Right lobe of liver (tissue), 6 donors: Measurements from ENCODE around the gene NPR1. TPM values are rescaled to one million over a fixed set of nuclear protein-coding genes. Genes with fewer than 3 reads are reported as not detected.
"Not testable (repeated sequence)": the region's sequence is repeated elsewhere in the genome, so short reads cannot be mapped to it uniquely, and the experiment has no call there.

Experiments
- ATAC-seq, 4 donors: fragments of 200-7000 bp; cut with Tn5 transposase; one replicate each; pipeline ENCODE4 v1.9.1; 2020; ENCODE audit warnings: mild to moderate bottlenecking in 4 of 4, moderate library complexity in 4 of 4
- DNase-seq, 3 donors: peaks; one replicate each; pipeline ENCODE4 v3.0.0-alpha.2; 2020
- H3K27ac ChIP-seq, 3 donors: fragments of 200-600 bp; one replicate each; pipeline ENCODE4 v1.8.0; 2022
- H3K27me3 ChIP-seq, 2 donors: fragments of 200-600 bp; one replicate each; pipeline ENCODE4 v1.8.0; 2022
- H3K36me3 ChIP-seq, 4 donors: fragments of 200-600 bp; sonication (generic) in 1 of 4; one replicate each; pipeline versions ENCODE4 v1.5.1 to v1.8.0; 2017 to 2022; ENCODE audit warnings: control low read depth in 1 of 4
- H3K4me1 ChIP-seq, 4 donors: fragments of 200-600 bp; sonication (generic) in 1 of 4; one replicate each; pipeline versions ENCODE4 v1.5.1 to v1.8.0; 2017 to 2022; ENCODE audit warnings: control low read depth in 1 of 4
- H3K4me3 ChIP-seq, 3 donors: fragments of 200-600 bp; one replicate each; pipeline ENCODE4 v1.8.0; 2022
- H3K9me3 ChIP-seq, 4 donors: fragments of 200-600 bp; sonication (generic) in 1 of 4; one replicate each; pipeline versions ENCODE4 v1.5.1 to v1.8.0; 2017 to 2022; ENCODE audit warnings: control low read depth in 1 of 4
- CTCF ChIP-seq, 4 donors: fragments of 200-600 bp in 3 of 4; fragments of 450-650 bp in 1 of 4; IDR thresholded peaks; one replicate each; pipeline versions ENCODE4 v1.5.1 to v1.8.0; 2016 to 2022; ENCODE audit warnings: antibody characterized with exemption in 4 of 4, mild to moderate bottlenecking in 2 of 4
- POLR2A ChIP-seq: fragments of 450-650 bp; IDR thresholded peaks from one replicate; pipeline ENCODE4 v1.6.1; 2017; ENCODE audit warnings: antibody characterized with exemption, mild to moderate bottlenecking
- WGBS: methylation state at CpG from one replicate; pipeline ENCODE4 v1.1.6; 2018; ENCODE audit warnings: low coverage, low lambda C conversion rate; ENCODE audit not compliant: insufficient coverage; ENCODE audit errors: missing lambda C conversion rate; 5-methylcytosine and 5-hydroxymethylcytosine counted together
- intact Hi-C, 2 donors: fragments of 100-400 bp; cut with DNase I; formaldehyde crosslinking; loops; one replicate each; pipeline versions ENCODE4 v1.11.2 to v1.14.1; 2022
- total RNA-seq, 6 experiments: library from RNA; depleted of rRNA in 2 of 6; stranded (reverse); fragments of >200 nt in 2 of 6; fragmentation: NEBNext Ultra II Directional in 3 of 6; extraction: Animal tissue kit (Norgen Biotek cat#: 25700) in 3 of 6; gene quantifications; one replicate each; pipeline versions ENCODE4 v1.1.0 to v1.2.4, GENCODE V29; 2016 to 2023
- donor health status: DM: no; HTN: yes; CAD: no.
- donor health status: DM: no; HTN: no; CAD: no.
- donor health status: DM: no; HTN: no; CAD: no.
- donor health status: DM: no; HTN: yes; CAD: no.
- donor health status: DM: no; HTN: yes; CAD: no.

The NPR1 gene
- total RNA-seq, 6 experiments from 2014 or later = 5.0 to 14.4 (median 5.7) TPM

DNA sequence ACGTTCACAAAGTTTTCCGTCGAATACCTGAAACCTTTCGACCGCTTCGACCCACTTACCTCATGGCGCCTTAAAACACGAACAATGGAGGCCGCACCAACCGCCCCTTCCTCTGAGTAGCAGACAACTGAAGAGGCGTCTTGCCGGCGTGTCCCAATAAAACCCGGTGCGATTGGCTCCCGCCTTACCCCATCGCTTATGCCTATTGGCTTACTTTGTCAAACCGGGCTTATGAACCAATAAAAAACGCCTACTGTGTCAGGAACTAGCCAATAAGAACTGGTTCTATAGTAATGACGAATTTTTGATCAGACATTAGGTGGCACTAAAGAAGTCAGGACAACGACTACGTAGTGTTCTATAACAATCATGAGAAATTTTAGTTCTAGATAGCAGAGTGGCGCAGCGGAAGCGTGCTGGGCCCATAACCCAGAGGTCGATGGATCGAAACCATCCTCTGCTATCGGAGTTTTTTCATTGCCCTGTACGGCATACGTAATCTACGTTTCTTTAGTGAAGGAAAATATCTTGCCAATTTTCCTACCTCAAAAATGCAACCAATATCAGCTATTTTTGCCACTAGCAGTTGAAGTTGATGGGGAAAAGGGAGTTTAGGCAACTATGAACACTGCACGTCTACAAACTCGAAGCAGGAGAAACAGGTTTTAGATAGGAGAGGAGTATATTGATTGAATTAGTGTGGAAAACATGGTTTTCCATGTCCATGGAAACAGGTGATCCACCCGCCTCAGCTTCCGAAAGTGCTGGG is 7.4 kb upstream of the NPR1 start, which contains the start of gene ILF2:
TSS of gene ILF2 (minus strand) at position 135 of the 769 bp plus-strand sequence. CDS start at position 64, 71 bp downstream.
- H3K9me3 ChIP-seq = no peaks in the 10 kb centered on the region
- peak within 1 kb of the TSS; percentile 73 to 85 (median 79) for H3K27ac ChIP-seq
- intact Hi-C loops = loop anchor here (10.0 kb wide), 2 partner anchors 104 to 314 kb away; partner anchors contain the start of genes RAB13 (in 1 of the 2) and SLC27A3 (in 1 of the 2)
- peaks cover 0 to 21% (median 6%) of the 10 kb centered on the region in 4 donors for H3K4me1 ChIP-seq
- H3K4me3 ChIP-seq = peak within 1 kb of the TSS; percentile 63 to 86 (median 64)
- no peaks in the 10 kb centered on the region for H3K27me3 ChIP-seq
- TF ChIP-seq CTCF (IDR thresholded peaks at IDR 0.05) (peak in 3 of 4 donors; percentile 11 to 46 (median 43)), POLR2A (peak; percentile 79)
- ATAC-seq (peak; percentile 89 to 96 (median 95)), DNase-seq (peak; percentile 95 to 97 (median 97))
- WGBS = under 1% methylated on average over 32 of the region's 35 CpGs
- peaks cover 4 to 28% (median 14%) of the 10 kb centered on the region in 4 donors for H3K36me3 ChIP-seq

- Histone ChIP-seq H3K4me3 (peak overlapping the region; percentile 23 to 86 (median 37)), H3K4me1 (peaks cover 0 to 21% (median 6%) of the 10 kb centered on the region in 4 donors), H3K27ac (peak overlapping the region; percentile 73 to 85 (median 79)), H3K36me3 (peaks cover 0 to 20% (median 10%) of the 10 kb centered on the region in 4 donors)
- not testable (repeated sequence) for DNase-seq, H3K9me3 ChIP-seq, H3K27me3 ChIP-seq
- WGBS = 10% methylated on average over 28 of the region's 28 CpGs
- intact Hi-C loops = loop anchor here (10.0 kb wide), 2 partner anchors 103 to 313 kb away; partner anchors contain the start of genes RAB13 (in 1 of the 2) and SLC27A3 (in 1 of the 2)
- peak in 2 of 4 donors; percentile 0 to 1 for ATAC-seq
These were observed 6.7 kb upstream of the NPR1 start for GRCh38 chr1:153671628-153672353.

- ATAC-seq (no peak), DNase-seq (no peak)
- H3K36me3 ChIP-seq = peaks cover 0 to 3% (median 0%) of the 10 kb centered on the region in 4 donors
- H3K27ac ChIP-seq = no peak overlapping the region
- no peak overlapping the region for H3K4me3 ChIP-seq
- peaks cover 0 to 25% (median 9%) of the 10 kb centered on the region in 4 donors for H3K4me1 ChIP-seq
- H3K9me3 ChIP-seq = no peaks in the 10 kb centered on the region
- 87% methylated on average over 2 of the region's 2 CpGs for WGBS
- intact Hi-C loops = loop anchor here (10.0 kb wide), 2 partner anchors 101 to 311 kb away; partner anchors contain the start of genes RAB13 (in 1 of the 2) and SLC27A3 (in 1 of the 2)
- TF ChIP-seq POLR2A = no peak
- TF ChIP-seq CTCF (IDR thresholded peaks at IDR 0.05) = no peak
- no peaks in the 10 kb centered on the region for H3K27me3 ChIP-seq
These were observed 5.0 kb upstream of the NPR1 start for GRCh38 chr1:153673511-153673910.

DNA sequence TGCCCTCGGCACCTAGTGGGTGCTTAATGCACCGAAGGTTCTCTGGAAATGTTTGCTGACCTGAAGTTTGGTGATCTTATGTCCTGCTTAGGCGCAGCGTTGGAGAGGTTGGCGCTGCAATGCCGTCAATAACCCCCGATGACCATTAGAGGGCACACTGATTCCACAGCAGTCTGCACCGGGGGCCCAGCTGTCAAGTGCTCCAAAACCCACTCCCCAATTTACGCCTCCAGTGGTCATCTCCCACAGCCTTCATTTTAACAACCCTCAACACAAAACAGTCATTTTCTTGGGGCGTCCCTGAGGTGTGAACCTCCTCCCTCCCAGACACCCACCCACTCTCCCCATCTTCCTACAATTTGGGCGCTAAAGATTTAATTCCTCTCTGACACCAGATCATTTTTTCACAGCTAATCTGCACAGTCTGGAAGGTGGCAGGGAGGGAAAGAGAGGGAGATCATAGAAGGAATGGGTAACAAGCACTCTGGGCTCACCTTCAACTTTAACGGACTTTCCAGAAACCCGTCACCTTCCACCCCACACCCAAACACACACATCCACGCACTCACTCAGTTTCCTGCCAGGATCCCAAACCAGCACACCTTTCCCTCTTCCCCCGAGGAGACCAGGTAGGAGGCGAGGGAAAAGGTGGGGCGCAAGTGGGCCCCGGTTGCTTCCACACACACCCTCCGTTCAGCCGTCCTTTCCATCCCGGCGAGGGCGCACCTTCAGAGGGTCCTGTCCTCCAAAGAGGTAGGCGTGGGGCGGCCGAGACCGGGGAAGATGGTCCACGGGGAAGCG is 570 bp upstream of the NPR1 start:
- Histone ChIP-seq H3K9me3 (no peaks in the 10 kb centered on the region), H3K27ac (peak overlapping the region in 1 of 3 donors; percentile 12), H3K4me1 (peaks cover 0 to 23% (median 3%) of the 10 kb centered on the region in 4 donors), H3K36me3 (no peaks in the 10 kb centered on the region), H3K27me3 (peaks cover 0 to 7% of the 10 kb centered on the region in 2 donors), H3K4me3 (peak overlapping the region; percentile 44 to 51 (median 50))
- peak; percentile 46 to 54 (median 53) for DNase-seq
- TF ChIP-seq POLR2A (no peak), CTCF (IDR thresholded peaks at IDR 0.05) (peak; percentile 83 to 91 (median 88))
- intact Hi-C loops = loop anchor here (5.0 to 10.0 kb wide), 3 partner anchors 69 to 307 kb away; partner anchors contain the start of genes RAB13 (in 1 of the 2) and SLC27A3 (in 1 of the 2)
- peak; percentile 77 to 82 (median 80) for ATAC-seq
- WGBS = 4% methylated on average over 27 of the region's 29 CpGs
